Endometrium (tissue), 2 donors: ENCODE data around the gene PUM2.
"Not testable (repeated sequence)": the region's sequence is repeated elsewhere in the genome, so short reads cannot be mapped to it uniquely, and the experiment has no call there.

Experiments
- FAIRE-seq: peaks from 2 replicates; lab custom pipeline; 2012; peaks lifted over from hg19 to GRCh38; lab: Jason Lieb, UNC
- donor health status: control.
- donor health status: control.

Gene PUM2, protein sequence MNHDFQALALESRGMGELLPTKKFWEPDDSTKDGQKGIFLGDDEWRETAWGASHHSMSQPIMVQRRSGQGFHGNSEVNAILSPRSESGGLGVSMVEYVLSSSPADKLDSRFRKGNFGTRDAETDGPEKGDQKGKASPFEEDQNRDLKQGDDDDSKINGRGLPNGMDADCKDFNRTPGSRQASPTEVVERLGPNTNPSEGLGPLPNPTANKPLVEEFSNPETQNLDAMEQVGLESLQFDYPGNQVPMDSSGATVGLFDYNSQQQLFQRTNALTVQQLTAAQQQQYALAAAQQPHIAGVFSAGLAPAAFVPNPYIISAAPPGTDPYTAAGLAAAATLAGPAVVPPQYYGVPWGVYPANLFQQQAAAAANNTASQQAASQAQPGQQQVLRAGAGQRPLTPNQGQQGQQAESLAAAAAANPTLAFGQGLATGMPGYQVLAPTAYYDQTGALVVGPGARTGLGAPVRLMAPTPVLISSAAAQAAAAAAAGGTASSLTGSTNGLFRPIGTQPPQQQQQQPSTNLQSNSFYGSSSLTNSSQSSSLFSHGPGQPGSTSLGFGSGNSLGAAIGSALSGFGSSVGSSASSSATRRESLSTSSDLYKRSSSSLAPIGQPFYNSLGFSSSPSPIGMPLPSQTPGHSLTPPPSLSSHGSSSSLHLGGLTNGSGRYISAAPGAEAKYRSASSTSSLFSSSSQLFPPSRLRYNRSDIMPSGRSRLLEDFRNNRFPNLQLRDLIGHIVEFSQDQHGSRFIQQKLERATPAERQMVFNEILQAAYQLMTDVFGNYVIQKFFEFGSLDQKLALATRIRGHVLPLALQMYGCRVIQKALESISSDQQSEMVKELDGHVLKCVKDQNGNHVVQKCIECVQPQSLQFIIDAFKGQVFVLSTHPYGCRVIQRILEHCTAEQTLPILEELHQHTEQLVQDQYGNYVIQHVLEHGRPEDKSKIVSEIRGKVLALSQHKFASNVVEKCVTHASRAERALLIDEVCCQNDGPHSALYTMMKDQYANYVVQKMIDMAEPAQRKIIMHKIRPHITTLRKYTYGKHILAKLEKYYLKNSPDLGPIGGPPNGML

DNA sequence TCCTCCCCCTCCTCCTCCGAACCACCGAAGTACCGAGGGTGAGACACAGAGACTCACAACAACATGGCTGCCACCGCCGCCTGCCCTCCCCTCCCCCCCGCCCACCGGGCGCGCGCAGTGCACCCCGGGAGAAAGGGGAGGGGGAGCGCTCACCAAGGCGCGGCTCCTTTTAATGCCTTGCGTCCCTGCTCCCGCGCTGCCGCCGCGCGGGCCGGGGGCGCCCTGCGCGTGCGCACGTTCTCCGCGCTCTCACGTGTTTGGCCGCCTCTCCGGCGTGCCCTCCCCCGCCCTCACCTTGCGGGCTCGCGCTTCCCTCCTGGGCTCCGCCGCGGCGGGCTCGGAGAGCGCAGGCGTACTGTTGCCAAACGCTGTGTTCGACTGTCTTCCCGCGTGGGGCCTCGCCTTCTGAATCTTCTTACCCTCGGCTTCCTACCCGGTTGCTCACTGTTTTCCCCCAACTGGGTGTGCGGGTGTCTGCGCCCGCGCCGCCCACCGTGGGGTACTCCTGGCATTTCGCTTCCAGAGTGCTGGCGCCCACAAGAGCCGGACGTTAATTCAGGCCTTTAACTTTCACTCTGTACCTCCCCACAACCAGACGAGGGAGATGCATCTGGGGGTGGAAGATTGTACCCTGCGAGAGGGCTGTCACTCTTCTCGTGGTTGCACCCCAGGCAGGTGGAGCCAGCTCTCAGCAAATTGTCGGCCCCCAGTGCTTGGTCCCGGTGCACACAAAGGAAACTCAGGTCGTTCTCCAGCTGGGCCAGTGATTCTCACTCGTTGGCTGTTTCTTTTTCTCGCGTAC is at the start of gene PUM2:
Gene PUM2 (minus strand): TSS at position 92 of the 802 bp plus-strand sequence. CDS start 23,484 bp downstream, outside the sequence.
- FAIRE-seq, result no peak

DNA sequence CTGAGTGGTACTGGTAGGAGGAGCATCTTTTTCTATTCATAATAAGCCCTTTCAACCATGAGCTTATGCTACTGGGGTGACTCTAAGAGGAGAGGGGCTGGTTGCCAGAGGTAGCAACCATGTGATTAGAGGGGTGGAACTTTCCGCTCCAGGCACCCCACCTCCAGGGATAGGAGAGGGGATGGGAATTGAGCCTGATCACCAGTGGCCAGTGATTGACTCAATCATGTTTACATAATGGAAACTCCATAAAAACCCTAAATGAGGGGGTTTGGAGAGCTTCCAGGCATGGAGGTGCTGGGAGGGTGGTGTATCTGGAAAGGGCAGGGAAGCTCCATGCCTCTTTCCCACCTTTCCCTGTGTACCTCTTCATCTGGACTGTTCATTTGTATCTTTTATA is 49.7 kb upstream of the PUM2 start:
- no peak for FAIRE-seq

DNA sequence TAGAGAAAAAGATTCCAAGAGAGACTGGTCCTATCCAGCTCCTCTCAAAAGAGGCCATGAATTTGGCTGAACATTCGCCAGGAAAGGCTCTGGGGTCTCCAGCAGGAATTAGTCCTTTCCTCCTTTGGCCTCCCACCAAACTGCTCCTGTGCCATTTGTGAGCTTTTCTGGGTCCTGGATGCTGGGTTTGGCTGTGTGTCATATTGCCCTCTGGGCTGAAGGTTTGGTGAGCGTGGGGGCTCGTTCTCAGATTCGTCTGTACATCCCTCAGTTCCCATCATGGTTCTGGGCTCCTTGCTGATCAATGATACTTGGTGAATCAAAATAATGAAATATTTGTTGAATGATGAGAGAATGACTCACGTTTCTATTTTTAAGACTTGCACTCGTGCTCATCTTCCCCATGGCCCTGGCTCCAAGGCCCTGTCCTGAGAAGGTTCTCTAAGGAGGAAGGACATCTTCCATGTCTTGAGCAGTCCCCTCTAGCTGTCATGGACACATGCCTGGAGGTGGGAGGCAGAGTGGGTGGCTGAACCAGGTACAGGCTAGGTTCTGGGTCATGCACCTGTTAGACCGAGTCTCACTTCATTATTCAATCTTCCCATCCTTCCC is 48.4 kb upstream of the PUM2 start:
- FAIRE-seq, result no peak

DNA sequence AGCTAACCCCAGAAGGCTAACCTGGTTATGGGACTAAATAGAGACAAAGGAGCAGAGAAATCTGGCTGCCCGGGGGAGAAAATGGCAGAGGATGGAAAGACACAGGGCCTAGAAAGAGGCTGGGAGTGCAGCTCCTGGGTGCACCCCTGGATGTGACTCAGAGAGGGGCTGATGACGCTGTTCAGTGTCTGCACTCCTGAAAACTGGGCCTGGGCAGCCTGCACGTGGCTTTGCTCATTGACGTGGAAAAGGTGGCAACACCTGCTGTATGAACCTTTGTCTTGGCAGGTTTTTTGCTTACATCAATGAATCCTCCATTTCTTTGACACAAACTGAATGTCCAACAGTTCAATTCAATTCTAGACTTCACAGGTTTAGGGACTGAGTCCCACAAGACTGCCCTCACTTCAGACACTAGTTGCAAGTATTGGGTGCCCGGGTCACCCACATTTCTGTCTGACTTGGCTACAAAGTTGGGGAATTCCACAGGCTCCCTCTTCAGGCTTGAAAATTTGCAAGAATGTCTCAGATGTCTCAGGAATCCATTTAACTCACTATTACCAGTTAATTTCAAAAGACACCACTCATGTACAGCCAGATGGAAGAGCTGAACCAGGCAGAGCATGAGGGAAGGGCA is 47.3 kb upstream of the PUM2 start:
- FAIRE-seq, result no peak

DNA sequence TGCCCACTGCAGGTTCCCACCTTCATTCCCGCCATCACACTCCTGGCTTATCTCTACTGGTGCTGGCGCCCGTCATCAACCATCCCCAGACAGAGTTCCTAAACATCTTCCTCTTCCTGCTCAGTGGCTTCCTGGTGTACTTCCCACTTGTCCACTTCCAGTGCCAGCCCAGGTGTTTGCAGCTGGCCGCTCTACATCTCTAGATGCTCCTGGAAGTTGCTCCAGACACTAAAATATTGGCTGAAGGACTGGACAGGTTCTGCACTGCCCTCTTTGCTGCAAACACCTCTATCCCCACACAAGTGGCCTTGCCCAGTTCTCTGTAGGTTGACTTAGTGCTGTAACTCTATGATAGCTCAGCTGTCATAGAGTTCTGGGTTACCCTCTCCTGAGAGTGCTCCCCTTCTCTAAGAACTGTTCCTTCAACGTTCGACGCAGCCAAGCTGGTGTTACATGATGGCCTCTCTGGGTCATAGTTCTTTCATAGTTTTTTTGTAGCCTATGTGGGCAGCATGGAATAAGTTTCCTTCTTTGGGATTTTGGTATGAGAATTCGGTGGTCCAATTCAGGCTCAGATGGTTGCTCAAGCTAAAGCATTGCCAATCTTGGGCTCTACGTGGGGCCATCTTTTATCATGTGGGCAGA is 45.8 kb upstream of the PUM2 start:
- FAIRE-seq, result no peak

DNA sequence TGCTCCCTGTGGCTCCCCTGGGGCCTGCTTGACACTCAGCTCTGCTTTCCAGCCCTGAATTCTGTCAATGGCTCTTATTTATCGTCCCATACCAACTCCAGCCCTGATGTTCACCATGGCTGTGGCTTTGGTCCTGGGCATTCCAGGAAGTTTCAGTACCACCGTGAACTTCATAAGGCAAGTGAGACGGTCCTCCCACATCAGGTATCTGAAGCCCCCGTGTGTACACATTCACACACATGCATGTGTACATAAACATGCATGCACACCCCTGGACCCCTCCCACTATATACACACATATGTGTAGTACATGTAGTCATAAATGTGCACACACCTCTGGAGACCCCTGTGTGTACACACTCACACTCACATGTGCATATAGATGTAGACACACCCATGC is 43.3 kb upstream of the PUM2 start:
- no peak for FAIRE-seq

DNA sequence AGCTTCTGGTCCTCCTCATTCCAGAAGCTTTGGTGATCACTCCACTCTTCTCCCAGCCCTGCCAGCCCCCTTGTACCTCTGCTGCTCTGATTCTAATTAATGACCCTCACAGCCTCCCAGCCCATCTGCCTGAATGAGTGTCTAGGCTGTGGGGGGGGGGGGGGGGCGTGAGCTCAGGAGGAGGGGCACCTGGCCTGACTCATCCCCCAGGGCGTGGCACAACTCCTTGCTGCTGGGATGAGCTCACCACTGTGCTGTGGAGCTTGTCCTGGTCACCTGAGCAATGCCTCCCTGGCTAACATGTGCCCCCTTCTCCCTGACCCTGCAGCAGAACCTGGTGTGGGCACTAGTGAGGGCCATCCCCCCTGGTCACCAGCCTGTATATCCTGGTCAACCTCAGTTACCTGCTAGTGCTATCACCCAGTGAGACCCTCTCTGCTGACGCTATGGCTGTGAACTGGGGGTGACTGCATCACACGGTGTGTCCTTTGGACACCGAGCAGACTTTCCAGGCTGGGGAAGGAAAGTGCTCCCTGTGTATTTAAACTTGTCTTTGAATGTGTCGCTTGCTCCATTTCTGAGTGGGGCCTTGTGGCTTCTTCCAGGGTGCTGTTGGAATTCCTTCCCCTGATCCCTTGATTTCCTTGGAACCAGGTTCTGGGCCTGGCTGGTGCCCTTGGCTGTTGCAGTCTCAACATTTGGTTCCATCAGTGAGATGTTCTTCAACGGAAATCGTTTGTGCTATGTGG is 41.5 kb upstream of the PUM2 start:
- no peak for FAIRE-seq

DNA sequence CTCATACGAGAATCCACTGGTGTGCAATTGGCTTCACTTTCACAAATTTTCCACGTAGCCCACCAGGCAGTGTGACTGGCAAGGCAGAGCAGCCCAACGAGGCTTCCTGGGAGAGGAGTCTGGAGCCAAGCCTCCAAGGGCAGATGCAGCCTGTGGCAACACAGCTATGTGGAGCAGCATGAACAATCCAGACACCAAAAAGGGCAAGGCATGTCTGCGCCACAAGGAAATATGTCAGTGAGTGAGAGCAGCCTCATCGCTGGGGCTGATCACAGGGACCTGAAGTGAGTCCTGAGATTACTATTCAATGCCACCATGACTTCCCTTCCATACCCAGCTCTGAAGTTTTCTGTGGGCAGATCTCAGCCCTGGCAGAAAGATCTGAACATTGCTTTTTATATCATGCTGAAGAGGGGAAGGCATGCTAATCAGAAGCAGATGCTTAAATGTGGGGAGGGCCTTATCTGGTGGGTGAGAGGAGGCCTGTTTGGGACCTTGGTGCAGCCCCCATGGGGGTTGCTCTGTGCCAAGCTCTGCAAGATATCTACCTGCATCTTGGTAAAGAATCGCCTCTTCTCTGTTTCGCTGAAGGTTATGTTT is 40.0 kb upstream of the PUM2 start:
- no peak for FAIRE-seq

DNA sequence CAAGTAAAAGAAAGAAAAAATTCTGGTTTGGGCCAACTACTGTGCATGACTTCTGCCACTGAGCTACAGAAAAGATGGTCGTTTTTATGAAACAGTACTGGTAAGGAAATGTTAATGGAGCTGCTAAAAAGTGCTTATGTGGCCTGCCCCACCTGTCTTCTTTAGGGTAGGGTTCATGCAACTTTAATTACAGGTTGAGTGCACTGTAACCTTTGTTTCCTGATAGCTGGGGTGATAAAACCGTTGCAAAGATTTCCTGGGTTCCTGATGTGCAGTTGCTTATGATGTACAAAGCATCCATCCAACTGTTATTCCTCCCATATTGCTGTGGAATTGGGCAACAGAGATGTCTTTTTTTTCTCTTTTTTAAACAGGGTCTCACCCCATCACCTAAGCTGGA is 34.3 kb upstream of the PUM2 start:
- FAIRE-seq, result no peak

DNA sequence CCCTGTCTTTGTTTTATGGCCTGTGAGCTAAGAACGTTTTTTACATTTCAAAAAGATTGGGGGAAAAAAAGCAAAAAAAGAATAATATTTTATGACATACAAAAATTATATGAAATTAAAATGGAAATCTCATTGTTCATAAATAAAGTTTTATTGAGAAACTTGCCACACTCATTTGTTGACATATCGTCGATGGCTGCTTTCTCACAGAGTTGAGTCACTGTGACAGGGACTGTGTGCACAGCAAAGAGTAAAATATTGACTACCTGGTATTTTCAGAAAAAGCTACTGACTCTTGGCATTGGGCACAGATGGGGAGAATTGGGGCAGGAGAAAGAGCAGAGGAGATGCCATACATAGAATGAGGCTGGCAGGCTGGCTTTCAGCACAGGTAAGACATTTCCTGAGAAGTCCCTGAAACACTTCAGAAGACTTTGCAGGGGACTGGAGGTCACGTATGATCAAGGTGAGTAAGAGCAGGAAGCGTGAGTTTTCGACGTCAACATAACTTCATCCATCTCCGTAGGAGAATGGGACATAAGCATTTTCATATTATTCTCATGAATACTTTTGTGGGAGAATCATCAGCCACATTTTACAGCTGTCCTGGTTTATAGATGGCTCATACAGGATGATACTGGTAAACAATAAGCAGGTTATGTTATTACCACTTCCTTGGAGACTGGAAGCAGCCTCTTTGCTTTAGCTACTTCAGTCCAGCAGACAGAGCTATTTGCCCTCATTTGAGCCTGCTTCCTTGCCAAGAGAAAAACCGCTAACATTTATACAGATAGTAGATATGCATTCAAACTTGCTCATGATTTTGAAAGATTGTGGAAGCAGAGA is 32.5 kb upstream of the PUM2 start:
- no peak for FAIRE-seq

DNA sequence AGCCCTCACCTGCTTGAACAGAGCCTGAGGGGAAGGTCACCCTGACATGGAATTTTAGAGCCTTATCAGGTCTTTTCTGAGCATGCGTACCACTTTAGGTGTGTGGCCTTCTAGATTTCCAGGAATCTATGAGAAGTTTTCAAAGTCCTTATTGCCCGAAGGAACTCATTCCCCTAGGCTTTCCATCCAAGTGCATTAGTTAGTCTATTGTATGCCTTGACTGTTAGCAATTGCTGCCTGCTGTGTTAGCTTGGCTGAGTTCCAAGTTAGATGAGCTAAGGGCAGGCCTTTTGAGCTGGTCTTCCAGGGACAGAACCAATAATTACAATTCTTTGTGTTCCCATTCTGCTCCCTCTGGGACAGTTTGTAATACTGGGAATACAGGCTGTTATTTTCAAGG is 30.8 kb upstream of the PUM2 start:
- no peak for FAIRE-seq

DNA sequence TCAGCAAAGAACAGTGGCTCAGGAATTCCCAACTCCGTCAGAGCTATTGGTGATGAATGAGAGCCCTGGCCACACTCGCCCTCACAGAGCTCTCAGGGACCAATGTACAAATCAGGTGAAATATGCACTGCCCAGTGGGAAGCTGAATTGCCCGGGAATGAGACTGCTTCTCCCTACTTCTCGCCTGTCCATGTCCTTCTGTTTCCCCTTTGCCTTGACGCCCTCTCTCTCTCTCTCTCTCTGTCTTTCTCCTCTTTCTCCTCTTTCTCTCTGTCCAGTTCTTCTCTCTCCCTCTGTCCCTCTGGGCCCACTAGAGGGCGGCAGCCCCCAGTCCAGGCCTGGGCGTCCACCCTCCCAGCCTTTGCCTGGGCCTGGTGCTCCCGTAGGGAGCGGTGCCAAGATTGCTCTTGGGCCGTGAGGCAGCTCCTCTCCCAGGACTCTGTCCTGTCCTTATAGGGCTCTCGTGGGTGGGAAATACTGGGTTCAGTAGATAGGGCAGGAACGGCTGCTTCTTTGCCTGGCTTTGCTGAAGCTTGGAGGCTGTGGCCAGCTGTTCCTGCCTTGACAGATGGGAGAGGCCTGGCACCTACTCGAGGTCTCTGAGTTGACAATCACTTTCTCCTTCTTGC is 28.4 kb upstream of the PUM2 start:
- no peak for FAIRE-seq

DNA sequence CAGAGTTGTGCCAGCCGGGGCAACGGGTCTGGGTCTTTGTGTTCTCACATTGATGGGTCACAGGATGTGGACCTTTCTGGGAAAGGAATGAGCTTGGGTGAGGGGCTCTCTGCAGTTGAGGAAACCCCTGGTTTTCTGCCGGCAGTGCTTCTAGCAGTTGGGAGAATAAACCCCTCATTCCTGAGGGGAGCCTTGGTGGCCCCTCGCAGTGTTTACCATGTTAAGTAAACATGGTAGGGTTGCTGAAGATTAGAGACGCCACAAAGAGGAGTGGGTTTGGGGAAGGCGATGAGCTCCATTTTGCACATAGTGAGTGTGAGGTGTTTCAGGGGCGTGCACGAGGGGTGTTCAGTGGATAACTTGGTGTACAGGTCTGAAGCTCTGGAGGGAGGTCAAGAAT is 27.7 kb upstream of the PUM2 start:
- no peak for FAIRE-seq

DNA sequence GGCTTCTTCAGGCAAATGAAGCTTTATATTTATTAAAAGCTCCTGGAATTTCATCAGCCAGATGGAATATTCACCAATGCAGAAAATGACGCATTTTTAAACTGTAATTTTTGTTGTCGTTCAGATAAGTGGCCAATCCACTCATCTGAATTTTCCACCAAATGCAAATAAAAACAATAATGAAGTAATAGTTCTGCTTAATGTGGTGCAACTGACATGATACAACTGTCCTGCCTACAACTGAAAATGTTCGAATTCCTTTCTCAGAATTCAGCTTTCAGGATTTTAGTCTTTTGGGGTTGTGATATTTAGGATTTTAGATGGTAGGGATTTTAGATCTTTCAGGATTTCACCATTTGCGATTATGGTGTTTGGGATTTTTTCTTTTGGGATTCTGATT is 27.1 kb upstream of the PUM2 start:
- FAIRE-seq, result no peak

DNA sequence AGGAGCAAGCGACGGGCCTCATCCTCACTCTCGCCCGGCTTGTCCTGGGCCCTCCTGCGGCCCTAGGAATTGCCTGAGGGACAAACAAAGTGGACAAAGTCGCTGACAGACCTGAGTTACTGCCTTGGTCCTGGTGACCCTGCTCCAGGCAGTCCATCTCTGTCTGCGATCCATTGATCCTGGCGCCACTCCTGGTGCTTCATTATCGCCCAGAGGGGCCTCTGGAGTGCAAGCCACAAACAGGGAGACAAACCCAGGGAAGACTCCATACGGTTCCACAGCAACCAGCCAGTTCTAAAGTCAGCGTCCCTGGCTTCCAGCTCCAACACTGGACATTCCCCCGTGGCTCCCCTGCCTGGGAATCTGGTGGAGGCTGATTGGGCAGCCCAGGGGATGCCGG is 24.3 kb upstream of the PUM2 start:
- FAIRE-seq, result not testable (repeated sequence)

DNA sequence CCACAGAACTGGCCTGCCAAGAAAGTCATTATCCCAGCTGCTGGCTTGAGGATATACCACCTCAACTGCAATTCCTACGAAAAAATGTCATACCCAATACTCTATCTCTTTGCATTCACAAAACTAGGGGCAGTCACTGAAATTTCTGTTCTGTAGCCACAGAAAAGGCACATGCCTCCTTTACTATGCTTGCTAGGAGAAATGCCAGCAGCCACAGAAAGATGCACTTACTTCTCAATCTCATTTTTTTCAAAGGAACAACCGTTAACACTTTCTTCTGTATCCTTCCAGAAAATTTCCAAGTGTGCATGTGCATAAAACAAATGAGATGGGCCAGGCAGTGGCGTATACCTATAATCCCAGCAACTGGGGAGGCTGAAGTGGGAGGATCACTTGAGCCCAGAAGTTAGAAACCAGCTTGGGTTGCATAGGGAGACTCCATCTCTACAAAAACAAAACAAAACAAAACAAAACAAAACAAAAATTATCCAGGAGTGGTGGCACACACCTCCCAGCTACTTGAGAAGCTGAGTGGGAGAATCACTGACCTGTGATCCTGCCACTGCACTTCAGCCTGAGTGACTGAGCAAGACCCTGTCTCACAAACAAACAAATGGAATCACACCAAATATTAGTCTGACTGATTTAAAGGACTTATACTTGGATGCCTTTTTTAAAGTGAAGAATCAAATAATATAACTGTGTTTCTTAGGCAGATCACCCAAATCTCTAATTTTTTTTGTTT is 22.4 kb upstream of the PUM2 start:
- FAIRE-seq, result no peak

DNA sequence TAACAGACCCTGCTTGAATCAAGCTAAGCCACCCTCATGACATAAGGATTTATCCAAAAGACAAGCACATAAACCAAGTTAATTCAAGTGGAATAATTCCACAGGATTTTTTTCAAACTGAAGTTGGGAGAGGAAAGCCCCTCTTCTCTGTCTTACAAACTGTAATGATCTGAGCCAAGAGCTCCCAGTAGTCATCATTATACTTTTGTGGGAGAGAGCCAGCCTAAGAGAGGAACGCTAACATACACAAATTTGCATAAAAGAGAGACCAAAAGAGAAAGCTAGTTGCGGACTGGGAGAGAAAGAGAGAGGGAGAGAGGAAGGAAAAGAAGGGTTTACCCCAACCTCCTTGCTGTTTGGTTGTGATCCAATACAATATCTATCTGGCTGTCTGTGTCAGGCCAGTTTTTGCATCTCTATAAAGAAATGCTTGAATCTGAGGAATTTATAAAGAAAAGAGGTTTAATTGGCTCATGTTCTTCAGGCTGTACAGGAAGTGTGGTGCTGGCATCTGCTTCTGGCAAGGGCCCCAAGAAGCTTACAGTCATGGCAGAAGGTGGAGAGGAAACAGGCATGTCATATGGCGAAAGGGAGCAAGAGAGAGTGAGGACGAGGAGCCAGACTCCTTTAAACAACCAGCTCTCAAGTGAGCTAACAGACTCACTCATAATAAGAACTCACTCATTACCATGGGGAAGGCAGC is 20.8 kb upstream of the PUM2 start:
- FAIRE-seq, result no peak
